Hindlimb muscle (tissue), 1 donor: Measurements from ENCODE around the gene PTGES3. TPM values are rescaled to one million over a fixed set of nuclear protein-coding genes. Genes with fewer than 3 reads are reported as not detected.
A peak's percentile ranks its signal among the peaks of the same experiment; 100 is the strongest.
"Not testable (repeated sequence)": the region's sequence is repeated elsewhere in the genome, so short reads cannot be mapped to it uniquely, and the experiment has no call there.

Source experiments
- DNase-seq: peaks from one replicate; pipeline ENCODE4 v3.0.0-alpha.2; 2013
- polyA plus RNA-seq: library from polyadenylated mRNA; unstranded; fragments of 120-200 nt; gene quantifications from one replicate; pipeline ENCODE4 v1.2.1, GENCODE V29; 2013; ENCODE audit not compliant: insufficient read length

Gene PTGES3
- polyA plus RNA-seq, 1 donor: 185 TPM

DNA sequence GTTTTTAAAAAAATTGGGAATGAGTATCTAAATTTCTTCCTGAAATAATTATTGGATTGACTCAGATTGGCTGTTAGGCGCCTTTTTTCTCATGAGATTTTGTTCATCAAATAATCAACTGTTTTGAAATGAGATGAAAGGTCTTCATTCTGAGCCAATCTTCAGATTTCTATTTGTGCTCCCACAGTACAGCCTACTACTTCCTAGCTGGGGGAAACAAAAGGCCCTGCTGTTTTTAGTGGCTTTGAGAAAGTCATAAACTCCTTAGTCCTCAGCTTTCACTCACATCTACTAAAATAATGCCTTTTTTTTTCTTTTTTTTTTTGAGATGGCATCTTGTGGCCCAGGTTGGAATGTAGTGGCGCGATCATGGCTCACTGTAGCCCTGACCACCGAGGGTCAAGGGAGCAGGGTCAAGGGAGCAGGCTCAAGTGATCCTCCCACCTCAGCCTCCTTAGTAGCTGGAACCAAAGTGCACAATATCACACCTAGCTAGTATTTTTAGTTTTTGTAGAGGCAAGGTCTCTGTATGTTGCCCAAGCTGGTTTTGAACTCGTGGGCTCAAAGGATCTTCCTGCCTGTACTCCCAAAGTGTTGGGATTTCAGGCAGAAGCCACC, 21.8 kb upstream of the PTGES3 start:
- DNase-seq: no peak

DNA sequence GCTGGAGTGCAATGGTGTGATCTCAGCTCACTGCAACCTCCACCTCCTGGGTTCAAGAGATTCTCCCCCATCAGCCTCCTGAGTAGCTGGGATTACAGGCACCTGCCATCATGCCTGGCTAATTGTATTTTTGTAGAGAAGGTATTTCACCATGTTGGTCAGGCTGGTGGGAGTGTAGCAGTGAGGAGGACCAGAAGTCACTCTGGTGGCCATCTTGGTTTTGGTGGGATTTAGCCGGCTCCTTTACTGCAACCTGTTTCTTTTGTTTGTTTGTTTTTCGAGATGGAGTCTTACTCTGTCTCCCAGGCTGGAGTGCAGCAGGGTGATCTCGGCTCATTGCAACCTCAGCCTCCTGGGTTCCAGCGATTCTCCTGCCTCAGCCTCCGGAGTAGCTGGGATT, 16.4 kb upstream of the PTGES3 start:
- not testable (repeated sequence) for DNase-seq

DNA sequence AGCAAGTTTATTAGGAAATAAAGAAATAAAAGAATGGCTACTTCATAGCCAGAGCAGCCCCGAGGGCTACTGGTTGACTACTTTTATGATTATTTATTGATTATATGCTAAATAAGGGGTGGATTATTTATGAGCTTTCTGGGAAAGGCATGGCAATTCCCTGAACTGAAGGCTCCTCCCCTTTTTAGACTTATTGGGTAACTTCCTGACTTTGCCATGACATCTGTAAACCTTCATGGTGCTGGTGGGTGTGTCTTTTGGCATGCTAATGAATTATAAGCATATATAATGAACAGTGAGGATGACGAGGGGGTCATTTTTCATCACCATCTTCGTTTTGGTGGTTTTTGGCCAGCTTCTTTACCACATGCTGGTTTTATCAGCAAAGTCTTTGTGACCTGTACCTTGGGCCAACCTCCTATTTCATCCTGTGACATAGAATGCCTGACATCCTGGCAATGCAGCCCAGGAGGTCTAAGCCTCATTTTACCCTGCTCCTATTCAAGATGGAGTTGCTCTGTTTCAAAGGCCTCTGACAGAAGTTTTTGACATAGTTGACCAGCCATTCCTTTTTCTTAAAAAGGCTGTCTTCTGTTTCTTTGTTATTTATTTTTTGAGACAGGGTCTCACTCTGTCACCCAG, 11.1 kb upstream of the PTGES3 start:
- DNase-seq: no peak

DNA sequence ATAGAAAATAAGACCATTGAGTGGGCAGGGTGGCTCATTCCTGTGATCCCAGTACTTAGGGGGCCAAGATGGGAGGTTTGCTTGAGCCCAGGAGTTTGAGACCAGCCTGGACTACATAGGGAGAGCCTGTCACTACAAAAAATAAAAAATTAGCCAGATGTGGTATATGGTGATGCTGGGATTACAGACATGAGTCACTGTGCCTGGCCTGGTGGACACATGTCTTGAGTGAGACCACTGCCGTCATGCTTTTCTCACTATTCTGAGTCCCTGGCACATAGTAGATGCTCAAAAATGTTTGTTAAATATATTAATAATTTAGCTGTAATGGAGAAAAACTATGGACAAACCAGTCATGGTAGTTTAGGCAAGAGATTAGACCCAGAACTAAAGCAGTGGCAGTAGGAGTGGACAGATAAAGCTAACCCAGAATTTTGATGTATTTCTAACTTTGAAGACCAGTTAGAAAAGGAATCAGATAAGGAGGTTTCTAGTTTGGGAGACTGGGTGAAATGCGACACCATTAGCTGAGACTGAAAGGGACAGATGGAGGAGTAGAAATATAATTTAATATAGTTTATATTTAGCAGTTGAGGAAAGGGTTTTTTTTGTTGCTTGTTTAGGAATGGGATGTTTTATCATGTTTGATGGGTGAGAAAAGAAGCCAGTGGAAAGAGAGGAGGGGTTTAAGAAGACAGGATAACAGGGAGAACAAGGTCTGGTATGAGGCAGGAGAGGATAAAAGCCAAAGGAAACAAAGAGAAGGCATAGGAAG, 7.4 kb upstream of the PTGES3 start:
- DNase-seq: no peak

DNA sequence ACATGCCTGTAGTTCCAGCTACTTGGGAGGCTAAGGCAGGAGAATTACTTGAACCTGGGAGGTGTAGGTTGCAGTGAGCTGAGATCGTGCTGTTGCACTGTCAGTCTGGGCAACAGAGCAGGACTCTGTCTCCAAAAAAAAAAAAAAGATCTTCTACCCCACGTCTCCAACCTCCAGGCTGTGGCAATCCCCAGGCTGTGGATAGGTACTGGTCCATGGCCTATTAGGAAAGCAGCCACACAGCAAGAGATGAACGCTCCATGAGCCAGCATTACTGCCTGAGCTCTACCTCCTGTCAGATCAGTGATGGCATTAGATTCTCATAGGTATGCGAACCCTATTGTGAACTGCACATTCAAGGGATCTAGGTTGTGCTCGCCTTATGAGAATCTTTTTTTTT, 6.1 kb upstream of the PTGES3 start:
- DNase-seq: no peak

DNA sequence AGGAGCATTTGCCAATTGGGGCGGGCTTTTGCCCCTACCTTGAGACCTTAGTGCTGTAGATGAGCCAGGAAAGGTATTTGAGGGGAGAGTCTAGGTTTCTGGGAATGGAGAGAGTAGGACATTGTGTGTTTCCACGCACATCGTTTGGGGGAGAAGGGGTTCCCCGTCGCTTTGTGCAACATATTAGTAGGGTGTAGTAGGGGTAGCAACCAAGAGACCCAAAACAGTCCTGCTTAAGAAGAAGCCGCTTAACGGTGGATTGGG, 694 bp upstream of the PTGES3 start:
- DNase-seq: no peak

DNA sequence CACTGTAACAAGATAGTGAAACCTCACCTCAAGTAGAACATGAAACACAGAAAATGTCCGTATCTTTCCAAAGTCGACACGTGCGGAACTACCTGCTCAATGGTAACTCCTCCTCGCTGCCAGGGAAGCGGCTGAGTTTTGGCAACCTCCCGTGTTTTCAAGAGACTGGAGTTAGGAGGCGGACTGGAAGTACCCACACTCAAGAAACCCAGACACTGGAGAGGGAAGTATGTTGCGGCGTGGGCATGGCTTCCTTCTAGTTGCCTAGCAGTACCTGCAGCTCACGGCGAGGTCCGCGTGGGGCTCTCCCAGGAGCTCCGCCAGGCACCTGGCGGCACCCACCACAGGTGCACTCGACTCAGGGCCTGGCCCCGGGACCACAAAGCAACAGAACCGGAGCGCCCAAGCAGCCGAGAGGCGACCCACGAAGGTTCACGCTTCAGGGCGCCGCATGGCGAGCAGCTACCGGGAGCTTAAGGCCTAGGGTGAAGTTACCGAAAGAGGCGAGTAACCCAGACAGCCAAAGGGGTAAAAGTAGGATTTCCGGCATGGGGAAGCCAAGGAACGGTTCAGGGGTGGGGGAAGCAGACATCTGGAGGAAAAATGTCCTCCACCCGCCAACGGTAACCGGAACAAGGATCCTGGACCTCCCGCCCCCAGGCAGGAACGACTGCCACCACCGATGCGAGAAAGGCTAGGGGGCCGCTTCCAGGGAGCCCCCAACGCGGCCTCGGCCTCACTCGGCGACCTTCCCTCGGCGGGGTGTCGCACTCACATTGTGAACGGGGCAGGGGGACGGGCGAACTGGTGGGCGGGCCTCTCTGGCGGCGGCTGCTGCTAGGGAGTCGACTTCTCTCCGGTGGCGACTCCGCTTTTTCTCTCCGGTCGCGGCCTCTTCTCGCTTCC, 608 bp downstream of the PTGES3 start:
- DNase-seq: peak; percentile 35

DNA sequence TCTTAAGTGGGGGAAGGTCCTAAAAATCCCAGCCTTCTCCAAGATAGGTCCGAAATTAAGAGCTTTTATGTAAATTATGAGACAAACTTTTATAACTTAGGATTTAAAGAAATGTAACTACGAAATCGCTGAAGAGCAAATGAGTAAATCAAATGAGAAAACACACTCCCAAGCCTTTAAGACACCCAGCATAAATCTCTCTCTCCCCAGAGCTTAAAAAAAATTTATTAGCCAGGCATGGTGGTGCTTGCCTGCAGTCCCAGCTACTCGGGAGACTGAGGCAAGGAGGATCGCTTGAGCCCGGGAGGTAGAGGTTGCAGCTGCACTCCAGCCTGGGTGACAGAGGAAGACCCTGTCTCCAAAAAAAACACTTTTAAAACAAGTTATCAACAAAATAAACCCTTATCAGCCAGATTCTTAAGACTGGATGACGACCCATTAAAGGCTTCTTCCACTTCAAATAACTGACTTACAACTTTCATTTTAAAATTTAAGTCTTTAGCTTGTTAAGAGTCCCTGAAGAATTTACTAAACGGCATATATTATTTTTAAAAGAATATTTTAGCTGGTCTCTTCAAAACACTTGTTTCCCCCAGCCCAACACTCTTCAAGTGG, 3.2 kb downstream of the PTGES3 start:
- DNase-seq: no peak

DNA sequence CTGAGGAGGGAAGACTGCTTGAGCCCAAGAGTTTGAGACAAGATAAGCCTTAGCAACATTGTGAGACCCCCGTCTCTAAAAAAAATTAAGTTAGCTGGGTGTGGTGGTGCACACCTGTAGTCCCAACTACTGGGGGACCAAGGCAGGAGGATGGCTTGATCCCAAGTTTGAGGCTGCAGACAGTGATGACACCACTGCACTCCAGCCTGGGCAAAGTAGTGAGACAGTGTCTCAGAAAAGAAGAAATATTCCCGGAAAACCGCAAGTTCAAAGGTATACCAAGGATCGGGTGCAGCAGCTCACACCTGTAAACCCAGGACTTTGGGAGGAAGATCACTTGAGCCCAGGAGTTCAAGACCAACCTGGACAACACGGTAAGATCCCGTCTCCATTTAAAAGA, 5.8 kb downstream of the PTGES3 start:
- no peak for DNase-seq

DNA sequence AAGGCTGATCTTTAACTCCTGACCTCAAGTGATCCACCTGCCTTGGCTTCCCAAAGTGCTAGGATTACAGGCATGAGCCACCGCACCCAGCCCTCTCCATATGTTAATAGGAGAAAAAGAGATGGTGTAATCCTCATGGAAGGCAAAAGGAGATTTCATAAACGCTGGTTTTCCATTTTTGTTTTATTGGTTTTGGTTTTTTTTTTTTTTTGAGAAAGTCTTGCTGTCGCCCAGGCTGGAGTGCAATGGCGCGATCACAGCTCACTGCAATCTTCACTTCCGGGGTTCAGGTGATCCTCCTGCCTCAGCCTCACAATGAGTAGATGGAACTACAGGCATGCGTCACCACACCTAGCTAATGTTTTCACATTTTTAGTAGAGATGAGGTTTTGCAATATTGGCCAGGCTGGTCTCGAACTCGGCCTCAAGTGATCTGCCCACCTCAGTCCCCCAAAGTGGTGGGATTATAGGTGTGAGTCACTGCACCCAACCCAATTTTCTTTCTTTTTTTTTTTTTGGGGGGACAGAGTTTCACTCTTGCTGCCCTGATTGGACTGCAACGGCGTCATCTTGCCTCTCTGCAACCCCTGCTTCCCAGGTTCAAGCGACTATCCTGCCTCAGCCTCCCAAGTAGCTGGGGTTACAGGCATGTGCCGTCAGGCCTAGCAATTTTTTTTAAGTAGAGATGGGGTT, 8.1 kb downstream of the PTGES3 start:
- no peak for DNase-seq

DNA sequence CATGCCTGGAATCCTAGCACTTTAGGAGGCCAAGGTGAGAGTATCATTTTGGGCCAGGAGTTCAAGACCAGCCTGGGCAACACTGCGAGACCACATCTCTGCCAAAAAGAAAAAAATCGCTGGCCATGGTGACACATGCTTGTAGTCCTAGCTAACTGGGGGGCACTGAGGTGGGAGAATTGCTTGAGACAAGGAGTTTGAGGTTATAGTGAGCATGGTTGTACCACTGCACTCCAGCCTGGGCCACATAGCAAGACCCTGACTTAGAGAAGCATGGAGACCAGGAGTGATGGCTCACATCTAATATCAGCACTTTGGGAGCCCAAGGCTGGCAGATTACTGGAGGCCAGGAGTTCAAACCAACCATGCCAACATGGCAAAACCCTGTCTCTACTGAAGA, 9.2 kb downstream of the PTGES3 start:
- DNase-seq: no peak

DNA sequence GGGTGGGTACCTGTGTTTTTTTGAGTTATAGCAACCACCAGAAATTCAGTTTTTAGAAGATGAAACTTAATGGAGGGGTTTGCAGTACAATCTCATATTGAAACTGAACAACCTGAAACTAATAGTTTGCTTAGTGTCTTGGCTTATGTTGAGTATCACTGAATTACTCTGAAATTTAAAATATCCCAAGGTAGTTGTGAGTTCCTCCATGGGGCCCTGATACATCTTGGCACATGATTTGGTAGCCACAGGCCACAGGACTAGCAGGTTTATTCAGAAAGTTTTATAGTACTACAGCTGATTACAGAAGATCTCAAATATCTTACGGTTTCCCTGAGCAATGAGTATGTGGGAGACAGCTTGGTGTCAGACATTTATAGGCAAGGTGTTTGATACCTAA, 10.4 kb downstream of the PTGES3 start:
- no peak for DNase-seq

DNA sequence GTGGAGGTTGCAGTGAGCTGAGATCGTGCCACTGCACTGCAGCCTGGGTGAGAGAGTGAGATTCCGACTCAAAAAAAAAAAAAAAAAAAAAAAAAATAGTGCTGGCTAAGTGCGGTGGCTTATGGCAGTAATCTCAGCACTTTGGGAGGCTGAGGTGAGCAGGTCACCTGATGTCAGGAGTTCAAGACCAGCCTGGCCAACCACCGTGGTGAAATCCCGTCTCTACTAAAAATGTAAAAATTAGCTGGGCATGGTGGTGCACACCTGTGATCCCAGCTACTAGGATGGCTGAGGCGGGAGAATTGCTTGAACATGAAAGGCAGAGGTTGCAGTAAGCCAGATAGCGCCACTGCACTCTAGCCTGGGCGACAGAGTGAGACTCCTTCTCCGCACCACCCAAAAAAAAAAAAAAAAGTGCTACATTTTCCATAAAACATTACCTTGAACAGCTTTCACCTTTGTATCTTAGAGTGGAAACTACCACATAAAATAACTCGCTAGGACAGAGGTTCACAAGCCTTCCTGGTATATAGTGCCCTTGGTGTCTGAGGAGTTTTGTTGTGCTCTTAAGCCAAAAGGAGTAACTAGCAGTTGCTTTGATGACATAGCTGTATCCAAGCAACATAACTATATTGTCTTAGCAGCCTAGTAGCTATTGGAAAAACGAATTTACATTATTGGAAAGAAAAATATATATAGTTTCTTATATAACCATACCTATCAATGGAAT, 11.1 kb downstream of the PTGES3 start:
- no peak for DNase-seq

DNA sequence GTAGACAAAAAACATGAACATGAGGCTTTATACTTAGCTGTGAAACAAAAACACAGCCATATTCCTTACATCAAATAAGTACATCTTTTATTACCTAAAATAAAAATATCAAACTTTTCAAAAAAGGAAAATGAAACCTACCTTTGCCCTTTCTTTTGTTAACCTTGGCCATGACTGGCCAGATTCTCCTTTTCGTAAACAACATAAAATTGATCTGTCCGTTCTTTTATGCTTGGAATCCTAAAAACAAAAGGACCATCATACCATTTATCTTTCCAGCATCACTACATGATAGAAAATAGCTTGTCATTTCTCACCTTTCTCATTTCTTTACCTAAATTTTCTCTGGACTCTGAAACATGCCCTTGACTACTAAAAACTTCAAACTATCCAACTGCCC, 16.5 kb downstream of the PTGES3 start:
- DNase-seq: no peak

DNA sequence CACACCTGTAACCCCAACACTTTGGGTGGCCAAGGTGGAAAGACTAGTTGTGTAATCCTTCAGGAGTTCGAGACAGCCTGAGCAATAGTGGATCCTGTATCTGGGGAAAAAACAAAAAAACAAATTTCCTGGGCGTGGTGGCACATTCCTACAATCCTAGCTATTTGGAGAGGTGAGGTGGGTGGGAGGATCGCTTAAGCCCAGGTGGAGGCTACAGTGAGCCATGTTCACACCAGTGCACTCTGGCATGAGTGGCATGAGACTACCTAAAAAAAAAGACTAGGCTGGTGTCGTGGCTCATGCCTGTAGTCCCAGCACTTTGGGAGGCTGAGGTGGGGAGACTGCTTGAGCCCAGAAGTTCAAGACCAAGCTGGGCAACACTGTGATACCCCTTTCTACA, 17.2 kb downstream of the PTGES3 start:
- DNase-seq: no peak

DNA sequence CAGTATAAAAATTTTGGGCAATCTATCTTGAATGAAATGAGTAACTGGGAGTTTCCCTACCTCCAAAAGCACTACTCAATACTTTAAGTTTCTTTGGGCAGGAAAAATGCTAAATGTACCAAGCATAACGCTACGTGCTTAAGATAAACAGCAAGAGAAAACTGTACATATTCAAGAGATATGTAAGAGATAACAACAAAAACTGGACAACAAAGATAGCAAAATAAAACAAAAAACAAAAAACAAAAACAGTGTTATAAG, 20.0 kb downstream of the PTGES3 start:
- DNase-seq: no peak

DNA sequence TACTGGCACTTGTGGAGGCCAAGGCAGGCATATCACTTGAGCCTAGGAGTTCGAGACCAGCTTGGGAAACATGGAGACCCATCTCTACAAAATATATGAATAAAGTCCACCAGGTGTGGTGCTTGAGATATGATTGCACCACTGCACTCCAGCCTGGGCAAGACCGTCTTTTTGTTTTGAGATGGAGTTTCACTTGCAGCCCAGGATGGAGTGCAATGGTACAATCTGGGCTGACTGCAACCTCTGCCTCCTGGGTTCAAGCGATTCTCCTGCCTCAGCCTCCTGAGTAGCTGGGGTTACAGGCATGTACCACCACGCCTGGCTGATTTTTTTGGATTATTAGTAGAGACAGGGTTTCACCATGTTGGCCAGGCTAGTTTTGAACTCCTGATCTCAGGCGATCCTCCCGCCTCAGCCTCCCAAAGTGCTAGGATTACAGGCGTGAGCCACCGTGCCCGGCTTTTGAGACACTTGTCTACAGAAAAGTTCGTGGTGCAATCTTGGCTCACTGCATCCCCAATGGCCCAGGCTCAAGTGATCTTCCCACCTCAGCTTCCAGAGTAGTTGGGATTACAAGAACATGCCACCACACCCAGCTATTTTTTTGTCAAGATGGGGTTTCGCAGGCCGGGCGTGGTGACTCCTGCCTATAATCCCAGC, 26.0 kb downstream of the PTGES3 start:
- DNase-seq: no peak

DNA sequence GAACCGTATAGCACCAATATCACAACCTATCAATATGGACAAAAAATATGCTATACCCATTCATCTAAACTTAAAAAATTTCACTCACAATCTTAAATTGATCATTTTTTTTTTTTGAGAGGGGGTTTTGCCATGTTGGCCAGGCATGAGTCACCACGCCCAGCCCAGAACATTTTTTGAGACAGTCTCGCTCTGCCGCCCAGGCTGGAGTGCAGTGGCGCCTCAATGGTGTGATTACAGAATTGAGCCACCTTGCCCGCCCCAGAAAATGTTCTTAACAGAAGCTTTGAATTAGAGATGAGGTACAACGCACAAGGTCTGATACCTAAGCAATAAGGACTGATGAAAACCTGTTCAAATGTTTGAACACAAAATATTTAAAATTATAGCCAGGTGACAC, 26.5 kb downstream of the PTGES3 start:
- DNase-seq: no peak

DNA sequence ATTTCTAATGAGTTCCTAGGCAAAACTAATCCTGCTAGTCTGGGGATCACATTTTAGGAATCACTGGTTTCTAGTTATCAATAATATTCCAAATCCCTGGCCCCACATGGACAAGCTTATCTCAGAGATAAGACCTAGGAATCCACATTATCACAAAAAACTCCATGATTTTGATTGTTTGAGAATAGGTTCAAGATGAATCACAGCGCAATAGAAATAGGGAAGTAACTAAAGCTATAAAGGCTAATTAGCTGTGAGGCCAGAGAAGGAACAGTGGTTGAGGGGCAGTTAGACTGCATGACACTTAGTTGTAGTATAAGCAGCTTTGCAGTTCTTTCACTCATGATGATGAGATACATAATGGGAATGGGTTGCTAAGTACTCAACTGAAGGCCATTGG, 29.2 kb downstream of the PTGES3 start:
- no peak for DNase-seq

DNA sequence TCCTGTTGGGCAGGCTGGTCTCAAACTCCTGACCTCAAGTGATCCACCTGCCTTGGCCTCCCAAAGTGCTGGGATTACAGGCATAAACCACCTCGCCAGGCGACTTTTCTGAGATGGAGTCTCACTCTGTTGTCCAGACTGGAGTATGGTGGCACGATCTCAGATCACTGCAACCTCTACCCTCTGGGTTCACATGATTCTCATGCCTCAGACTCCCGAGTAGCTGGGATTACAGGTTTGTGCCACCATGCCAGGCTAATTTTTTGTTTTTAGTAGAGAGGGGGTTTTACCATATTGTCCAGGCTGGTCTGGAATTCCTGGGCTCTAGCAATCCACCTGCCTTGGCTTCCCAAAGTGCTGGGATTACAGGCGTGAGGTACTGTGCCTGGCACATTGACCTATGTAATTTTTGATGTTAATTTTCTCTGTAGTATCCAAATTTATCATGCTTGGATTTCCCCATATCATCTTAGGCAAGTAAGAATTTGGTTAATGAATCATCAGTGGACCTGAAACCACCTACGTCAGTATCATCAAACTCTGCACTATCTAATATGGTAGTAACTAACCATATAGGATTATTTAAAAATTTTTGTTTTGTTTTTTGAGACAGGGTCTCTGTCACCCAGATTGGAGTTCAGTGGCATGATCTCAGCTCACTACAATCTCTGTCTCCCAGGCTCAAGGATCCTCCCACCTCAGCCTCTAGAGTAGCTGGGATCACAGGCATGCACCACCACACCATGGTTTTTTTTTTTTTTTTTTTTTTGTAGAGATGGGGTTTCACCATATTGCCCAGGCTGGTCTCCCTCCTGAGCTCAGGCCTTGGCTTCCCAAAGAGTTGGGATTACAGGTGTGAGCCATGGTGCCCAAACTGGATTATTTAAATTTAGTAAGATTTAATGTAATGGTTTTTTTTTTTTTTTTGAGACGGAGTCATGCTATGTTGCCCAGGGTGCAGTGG, 30.4 kb downstream of the PTGES3 start:
- no peak for DNase-seq
